GM20000 (cell line): ENCODE data around the gene IBTK.
"Not testable (repeated sequence)": the region's sequence is repeated elsewhere in the genome, so short reads cannot be mapped to it uniquely, and the experiment has no call there.

ENCODE experiments used
- DNase-seq: peaks from one replicate; pipeline ENCODE4 v3.0.0; 2012; ENCODE audit warnings: low spot score
- TF ChIP-seq, protein P1 (sequence below): IDR thresholded peaks from 2 replicates; pipeline ENCODE4 v1.5.1; 2012; ENCODE audit warnings: mild to moderate bottlenecking, control low read depth; ENCODE audit errors: extremely low read depth, missing control alignments

IBTK gene, protein sequence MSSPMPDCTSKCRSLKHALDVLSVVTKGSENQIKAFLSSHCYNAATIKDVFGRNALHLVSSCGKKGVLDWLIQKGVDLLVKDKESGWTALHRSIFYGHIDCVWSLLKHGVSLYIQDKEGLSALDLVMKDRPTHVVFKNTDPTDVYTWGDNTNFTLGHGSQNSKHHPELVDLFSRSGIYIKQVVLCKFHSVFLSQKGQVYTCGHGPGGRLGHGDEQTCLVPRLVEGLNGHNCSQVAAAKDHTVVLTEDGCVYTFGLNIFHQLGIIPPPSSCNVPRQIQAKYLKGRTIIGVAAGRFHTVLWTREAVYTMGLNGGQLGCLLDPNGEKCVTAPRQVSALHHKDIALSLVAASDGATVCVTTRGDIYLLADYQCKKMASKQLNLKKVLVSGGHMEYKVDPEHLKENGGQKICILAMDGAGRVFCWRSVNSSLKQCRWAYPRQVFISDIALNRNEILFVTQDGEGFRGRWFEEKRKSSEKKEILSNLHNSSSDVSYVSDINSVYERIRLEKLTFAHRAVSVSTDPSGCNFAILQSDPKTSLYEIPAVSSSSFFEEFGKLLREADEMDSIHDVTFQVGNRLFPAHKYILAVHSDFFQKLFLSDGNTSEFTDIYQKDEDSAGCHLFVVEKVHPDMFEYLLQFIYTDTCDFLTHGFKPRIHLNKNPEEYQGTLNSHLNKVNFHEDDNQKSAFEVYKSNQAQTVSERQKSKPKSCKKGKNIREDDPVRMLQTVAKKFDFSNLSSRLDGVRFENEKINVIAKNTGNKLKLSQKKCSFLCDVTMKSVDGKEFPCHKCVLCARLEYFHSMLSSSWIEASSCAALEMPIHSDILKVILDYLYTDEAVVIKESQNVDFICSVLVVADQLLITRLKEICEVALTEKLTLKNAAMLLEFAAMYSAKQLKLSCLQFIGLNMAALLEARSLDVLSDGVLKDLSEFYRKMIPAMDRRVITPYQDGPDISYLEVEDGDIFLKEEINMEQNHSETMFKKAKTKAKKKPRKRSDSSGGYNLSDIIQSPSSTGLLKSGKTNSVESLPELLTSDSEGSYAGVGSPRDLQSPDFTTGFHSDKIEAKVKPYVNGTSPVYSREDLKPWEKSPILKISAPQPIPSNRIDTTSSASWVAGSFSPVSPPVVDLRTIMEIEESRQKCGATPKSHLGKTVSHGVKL (N-terminal part only)

DNA sequence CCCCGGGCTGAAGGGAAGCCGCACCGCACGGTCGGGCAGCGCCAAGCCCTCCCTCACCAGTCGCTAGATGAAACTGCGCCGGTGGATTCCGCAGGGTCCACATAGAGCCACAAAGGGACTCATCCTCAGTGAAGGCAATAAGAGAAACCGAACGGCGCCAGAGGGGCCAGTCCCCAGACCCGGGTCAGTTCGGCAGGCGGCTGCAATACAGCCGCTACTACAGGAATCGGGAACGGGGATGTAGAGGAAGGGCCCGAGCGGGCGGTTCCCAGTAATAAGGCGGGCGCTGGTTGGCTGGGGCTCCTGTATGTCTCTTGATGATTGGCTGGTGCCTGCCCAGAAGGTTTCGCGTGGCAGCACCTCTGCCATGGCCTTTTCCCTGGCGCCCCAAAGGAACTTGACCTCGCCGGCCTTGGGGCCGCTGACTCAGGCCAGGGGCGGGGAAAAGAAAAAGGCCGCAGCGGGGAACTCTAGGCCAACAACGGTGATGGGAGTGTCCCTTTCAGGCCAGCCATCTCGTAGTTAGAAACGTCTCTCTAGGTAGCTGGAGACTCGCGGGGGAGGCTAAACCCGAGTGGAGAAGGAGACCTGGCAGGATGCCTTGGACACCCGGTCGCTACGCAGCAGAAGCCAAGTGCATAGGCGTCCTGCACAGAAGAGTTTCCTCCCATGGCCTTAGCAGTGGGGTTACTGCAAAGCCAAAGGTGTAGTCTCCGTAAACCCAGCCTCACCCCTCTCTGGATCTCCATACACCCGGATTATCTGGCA is at the start of gene IBTK:
TSS of gene IBTK (minus strand) at position 240 of the 768 bp plus-strand sequence. CDS start 7,258 bp downstream, outside the sequence.
- peak; percentile 94 for DNase-seq
- TF ChIP-seq, protein P1, sequence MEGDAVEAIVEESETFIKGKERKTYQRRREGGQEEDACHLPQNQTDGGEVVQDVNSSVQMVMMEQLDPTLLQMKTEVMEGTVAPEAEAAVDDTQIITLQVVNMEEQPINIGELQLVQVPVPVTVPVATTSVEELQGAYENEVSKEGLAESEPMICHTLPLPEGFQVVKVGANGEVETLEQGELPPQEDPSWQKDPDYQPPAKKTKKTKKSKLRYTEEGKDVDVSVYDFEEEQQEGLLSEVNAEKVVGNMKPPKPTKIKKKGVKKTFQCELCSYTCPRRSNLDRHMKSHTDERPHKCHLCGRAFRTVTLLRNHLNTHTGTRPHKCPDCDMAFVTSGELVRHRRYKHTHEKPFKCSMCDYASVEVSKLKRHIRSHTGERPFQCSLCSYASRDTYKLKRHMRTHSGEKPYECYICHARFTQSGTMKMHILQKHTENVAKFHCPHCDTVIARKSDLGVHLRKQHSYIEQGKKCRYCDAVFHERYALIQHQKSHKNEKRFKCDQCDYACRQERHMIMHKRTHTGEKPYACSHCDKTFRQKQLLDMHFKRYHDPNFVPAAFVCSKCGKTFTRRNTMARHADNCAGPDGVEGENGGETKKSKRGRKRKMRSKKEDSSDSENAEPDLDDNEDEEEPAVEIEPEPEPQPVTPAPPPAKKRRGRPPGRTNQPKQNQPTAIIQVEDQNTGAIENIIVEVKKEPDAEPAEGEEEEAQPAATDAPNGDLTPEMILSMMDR = no peak

DNA sequence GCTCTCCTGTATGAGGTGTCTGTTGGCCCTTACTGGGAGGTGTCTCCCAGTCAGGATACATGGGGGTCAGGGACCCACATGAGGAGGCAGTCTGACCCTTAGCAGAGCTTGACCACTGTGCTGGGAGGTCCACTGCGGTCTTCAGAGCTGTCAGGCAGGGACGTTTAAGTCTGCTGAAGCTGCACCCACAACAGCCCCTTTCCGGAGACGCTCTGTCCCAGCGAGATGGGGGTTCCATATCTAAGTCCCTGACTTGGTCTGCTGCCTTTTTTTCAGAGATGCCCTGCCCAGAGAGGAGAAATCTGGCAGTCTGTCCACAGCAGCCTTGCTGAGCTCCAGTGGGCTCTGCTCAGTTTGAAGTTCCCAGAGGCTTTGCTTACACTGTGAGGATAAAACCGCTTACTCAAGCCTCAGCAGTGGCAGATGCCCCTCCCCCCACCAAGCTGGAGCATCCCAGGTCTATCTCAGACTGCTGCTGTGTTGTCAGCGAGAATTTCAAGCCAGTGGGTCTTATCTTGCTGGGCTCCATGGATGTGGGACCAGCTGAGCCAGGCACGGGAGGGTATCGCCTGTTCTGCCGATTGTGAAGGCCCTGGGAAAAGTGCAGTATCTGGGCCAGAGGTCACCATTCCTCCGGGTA is 36.3 kb upstream of the IBTK start:
- TF ChIP-seq, protein P1 = no peak

DNA sequence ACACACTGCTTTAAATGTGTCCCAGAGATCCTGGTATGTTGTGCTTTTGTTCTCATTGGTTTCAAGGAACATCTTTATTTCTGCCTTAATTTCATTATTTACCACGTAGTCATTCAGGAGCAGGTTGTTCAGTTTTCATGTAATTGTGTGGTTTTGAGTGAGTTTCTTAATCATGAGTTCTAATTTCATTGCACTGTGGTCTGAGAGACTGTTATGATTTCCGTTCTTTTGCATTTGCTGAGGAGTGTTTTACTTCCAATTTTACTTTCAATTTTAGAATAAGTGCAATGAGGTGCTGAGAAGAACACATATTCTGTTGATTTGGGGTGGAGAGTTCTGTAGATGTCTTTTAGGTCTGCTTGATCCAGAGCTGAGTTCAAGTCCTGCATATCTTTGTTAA is 34.0 kb upstream of the IBTK start:
- not testable (repeated sequence) for DNase-seq

More for the DNA sequence above, 36.3 kb upstream of the IBTK start:
- DNase-seq = no peak

DNA sequence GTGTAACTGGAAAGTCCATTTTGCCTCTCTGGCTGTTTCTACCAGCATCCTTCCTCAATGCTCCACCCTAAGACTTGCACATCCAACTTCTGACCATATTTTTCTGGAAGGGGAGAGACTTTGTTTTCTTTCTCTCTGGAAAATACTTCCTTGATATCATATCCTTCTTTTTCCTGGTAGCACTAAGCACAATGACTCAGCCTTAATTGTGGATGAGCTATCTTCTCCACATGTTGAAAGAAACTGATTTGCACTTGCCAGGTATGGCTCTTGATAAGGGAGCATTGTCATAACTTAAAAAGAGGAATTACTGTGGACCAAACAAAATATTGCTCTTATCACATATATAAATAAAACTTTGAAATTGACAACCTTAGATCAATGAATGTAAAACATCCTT is 30.1 kb upstream of the IBTK start:
- TF ChIP-seq, protein P1 = no peak
- DNase-seq = no peak

DNA sequence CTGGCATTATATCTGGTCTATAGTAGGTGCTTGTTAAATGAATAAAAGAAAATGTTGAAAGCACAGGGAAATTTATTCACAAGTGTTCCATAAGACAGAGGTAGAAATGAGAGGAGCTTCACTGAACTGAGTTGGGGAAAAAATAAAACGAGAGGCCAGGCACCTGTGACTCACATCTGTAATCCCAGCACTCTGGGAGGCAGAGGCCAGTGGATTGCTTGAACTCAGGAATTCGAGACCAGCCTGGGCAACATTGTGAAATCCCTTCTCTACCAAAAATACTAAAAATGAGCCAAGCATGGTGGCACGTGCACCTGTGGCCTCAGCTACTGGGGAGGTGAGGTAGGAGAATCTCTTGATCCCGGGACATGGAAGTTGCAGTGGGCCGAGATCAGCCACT is 28.1 kb upstream of the IBTK start:
- TF ChIP-seq, protein P1 = no peak
- no peak for DNase-seq

DNA sequence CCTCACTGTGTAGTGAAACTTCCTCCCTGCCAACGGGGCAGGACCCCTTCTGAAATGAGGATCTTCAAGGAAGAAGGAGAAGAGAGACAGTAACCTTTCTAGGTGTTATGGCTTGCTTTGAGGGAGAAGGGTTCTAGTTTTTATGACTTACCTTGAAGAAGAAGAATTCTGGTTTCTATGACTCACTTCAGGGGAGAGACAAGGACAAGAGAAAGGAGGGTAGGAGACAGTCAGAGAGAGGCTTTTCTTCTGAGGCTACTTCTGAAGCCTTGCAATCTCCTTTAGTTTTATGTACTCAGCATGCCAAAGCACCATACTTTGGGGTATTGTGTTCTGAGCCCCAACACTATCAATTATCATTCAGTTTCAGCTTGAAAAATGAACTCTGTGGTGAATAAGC is 25.8 kb upstream of the IBTK start:
- no peak for DNase-seq
- TF ChIP-seq, protein P1 = no peak
